PC-3 (cell line): ENCODE measurements around the gene SYNE1. TPM values are rescaled to one million over a fixed set of nuclear protein-coding genes. Genes with fewer than 3 reads are reported as not detected.

Source experiments
- ATAC-seq: fragments of 200-7000 bp; cut with Tn5 transposase; 2 replicates; pipeline ENCODE4 v1.9.1; 2020; ENCODE audit warnings: mild to moderate bottlenecking, moderate library complexity
- BruUV-seq: library from RNA; stranded (reverse); fragments of 400-500 nt; replicated peaks from 2 replicates; lab custom pipeline; 2021; lab: Mats Ljungman, UMichigan
- CTCF ChIA-PET: fragments of 300-600 bp; sonication (Branson Sonifier 250); formaldehyde crosslinking; loops from one replicate; lab custom pipeline; 2022; ENCODE audit warnings: antibody characterized with exemption; lab: Charles Lee
- POLR2A ChIA-PET: fragments of 300-600 bp; sonication (Branson Sonifier 250); formaldehyde crosslinking; loops from one replicate; lab custom pipeline; 2022; ENCODE audit warnings: antibody characterized with exemption; ENCODE audit not compliant: unreplicated experiment; lab: Charles Lee
- DNase-seq: peaks from one replicate; pipeline ENCODE4 v3.0.0-alpha.2; 2015
- H2AFZ ChIP-seq: fragments of 300-600 bp; sonication (generic); 2 replicates; pipeline ENCODE4 v1.6.0; 2016; ENCODE audit warnings: antibody characterized with exemption, low read length
- H3F3A ChIP-seq: fragments of 300-600 bp; sonication (generic); one replicate; pipeline ENCODE4 v1.6.0; 2017; ENCODE audit warnings: antibody characterized with exemption, low read length, control low read depth, mild to moderate bottlenecking; ENCODE audit not compliant: unreplicated experiment
- H3K27ac ChIP-seq: fragments of 300-600 bp; sonication (generic); 2 replicates; pipeline ENCODE4 v1.5.1; 2016; ENCODE audit warnings: mild to moderate bottlenecking, low read length
- H3K27me3 ChIP-seq: fragments of 300-600 bp; sonication (generic); 2 replicates; pipeline ENCODE4 v1.6.1; 2016; ENCODE audit warnings: low read length, mixed read lengths
- H3K36me3 ChIP-seq: fragments of 300-600 bp; sonication (generic); 2 replicates; pipeline ENCODE4 v1.6.1; 2016; ENCODE audit warnings: low read depth, mixed run types, low read length, mixed read lengths
- H3K4me1 ChIP-seq: fragments of 300-600 bp; sonication (generic); 2 replicates; pipeline ENCODE4 v1.5.1; 2016; ENCODE audit warnings: low read length; ENCODE audit not compliant: insufficient read depth
- H3K4me2 ChIP-seq: fragments of 300-600 bp; sonication (generic); 2 replicates; pipeline ENCODE4 v1.6.0; 2016; ENCODE audit warnings: low read length
- H3K4me3 ChIP-seq: fragments of 300-600 bp; sonication (generic); 2 replicates; pipeline ENCODE4 v1.5.1; 2016; ENCODE audit warnings: mild to moderate bottlenecking, low read length, mixed read lengths
- H3K79me2 ChIP-seq: fragments of 300-600 bp; sonication (generic); 2 replicates; pipeline ENCODE4 v1.6.1; 2017; ENCODE audit warnings: low read length, mixed read lengths
- H3K9ac ChIP-seq: fragments of 300-600 bp; sonication (generic); 2 replicates; pipeline ENCODE4 v1.6.0; 2016; ENCODE audit warnings: mild to moderate bottlenecking, low read length
- H3K9me2 ChIP-seq: fragments of 300-600 bp; sonication (generic); replicated peaks from 2 replicates; pipeline ENCODE4 v1.6.1; 2016; ENCODE audit warnings: mixed run types, low read length, mixed read lengths
- H3K9me3 ChIP-seq: fragments of 300-600 bp; sonication (generic); 2 replicates; pipeline ENCODE4 v1.6.1; 2016; ENCODE audit warnings: low read length, mixed read lengths
- H4K20me1 ChIP-seq: fragments of 300-600 bp; sonication (generic); 2 replicates; pipeline ENCODE4 v1.6.1; 2016; ENCODE audit warnings: low read length, mixed read lengths
- CTCF ChIP-seq: fragments of 300-600 bp; sonication (generic); conservative IDR thresholded peaks from 2 replicates; pipeline ENCODE4 v1.5.1; 2017; ENCODE audit warnings: antibody characterized with exemption, low read depth, mild to moderate bottlenecking, low read length
- EZH2 ChIP-seq: fragments of 300-600 bp; sonication (generic); IDR thresholded peaks from one replicate; pipeline ENCODE4 v1.6.1; 2017; ENCODE audit warnings: antibody characterized with exemption, mild to moderate bottlenecking, low read length; ENCODE audit not compliant: unreplicated experiment
- EZH2phosphoT487 ChIP-seq: fragments of 300-600 bp; sonication (generic); IDR thresholded peaks from 2 replicates; pipeline ENCODE4 v1.6.1; 2018; ENCODE audit warnings: mild to moderate bottlenecking, antibody characterized with exemption, low read length, borderline replicate concordance
- intact Hi-C: fragments of 100-400 bp; cut with micrococcal nuclease; formaldehyde crosslinking; loops from 2 replicates; pipeline ENCODE4 v1.9.0; 2023
- total RNA-seq: library from RNA; depleted of rRNA; stranded (reverse); fragments of >200 nt; gene quantifications from 2 replicates; pipeline ENCODE4 v1.2.3, GENCODE V29; 2014

The SYNE1 gene
- total RNA-seq, 1 experiment from 2014 or later = 16.7 TPM

- Histone ChIP-seq H3K27me3 (no peaks in the 10 kb centered on the region), H3K9ac (no peak overlapping the region), H3K9me3 (no peaks in the 10 kb centered on the region), H4K20me1 (no peaks in the 10 kb centered on the region), H3K27ac (no peak overlapping the region), H3K36me3 (no peaks in the 10 kb centered on the region), H2AFZ (no peak overlapping the region), H3K4me1 (peaks cover 4% of the 10 kb centered on the region), H3K4me2 (no peak overlapping the region), H3K4me3 (no peak overlapping the region), H3K9me2 (no peaks in the 10 kb centered on the region), H3K79me2 (no peaks in the 10 kb centered on the region), H3F3A (no peaks in the 10 kb centered on the region)
- TF ChIP-seq EZH2 (no peak), CTCF (no peak), EZH2phosphoT487 (no peak)
- ATAC-seq (no peak), DNase-seq (no peak)
- BruUV-seq = no TSS peak
- ChIA-PET CTCF (no interaction called here), POLR2A (no interaction called here)
- intact Hi-C loops = no loop called here
Observed at GRCh38 chr6:152372945-152373344, 264.2 kb downstream of the SYNE1 start.

GRCh38 chr6:152371775-152372174 lies 265.4 kb downstream of the SYNE1 start:
- Histone ChIP-seq H3K36me3 (no peaks in the 10 kb centered on the region), H2AFZ (no peak overlapping the region)

More at GRCh38 chr6:152371775-152372174, 265.4 kb downstream of the SYNE1 start:
- TF ChIP-seq EZH2 (no peak), CTCF (no peak), EZH2phosphoT487 (no peak)
- ChIA-PET POLR2A (no interaction called here), CTCF (no interaction called here)
- Histone ChIP-seq H3K79me2 (no peaks in the 10 kb centered on the region), H3K9me2 (no peaks in the 10 kb centered on the region), H4K20me1 (no peaks in the 10 kb centered on the region), H3K9me3 (no peaks in the 10 kb centered on the region), H3K4me2 (no peak overlapping the region), H3K9ac (no peak overlapping the region), H3K4me1 (no peaks in the 10 kb centered on the region), H3F3A (no peaks in the 10 kb centered on the region), H3K27me3 (no peaks in the 10 kb centered on the region), H3K4me3 (no peak overlapping the region), H3K27ac (no peak overlapping the region)
- no peak for ATAC-seq
- no peak for DNase-seq
- intact Hi-C loops = no loop called here
- BruUV-seq = no TSS peak
